ENCODE measurements around the gene METTL2A.

- no peak for TF ChIP-seq FOSL2 (IDR thresholded peaks at IDR 0.05)
- TF ChIP-seq FOSL2 (CRISPR knock-in tag; IDR thresholded peaks at IDR 0.05): no peak
- TF ChIP-seq CTCF (IDR thresholded peaks at IDR 0.05): no peak
- TF ChIP-seq NPAS2 (CRISPR knock-in tag; IDR thresholded peaks at IDR 0.05; ENCODE audit: borderline replicate concordance): no peak
- TF ChIP-seq ELK1 (IDR thresholded peaks at IDR 0.05; ENCODE audit: low read depth, low read length): no peak
- TF ChIP-seq RAD21 (conservative IDR thresholded peaks at IDR 0.05 in 1 of 2, IDR thresholded peaks at IDR 0.05 in 1 of 2): no peak
- TF ChIP-seq MYC (IDR thresholded peaks at IDR 0.05; ENCODE audit: borderline replicate concordance, low read length): no peak
- TF ChIP-seq POLR2A (IDR thresholded peaks at IDR 0.05; ENCODE audit: low read length): no peak
- TF ChIP-seq CEBPB (IDR thresholded peaks at IDR 0.05): no peak
- TF ChIP-seq REST (IDR thresholded peaks at IDR 0.05): no peak
- TF ChIP-seq KDM5A (IDR thresholded peaks at IDR 0.05): no peak
- no peak for TF ChIP-seq JUNB (IDR thresholded peaks at IDR 0.05)
- TF ChIP-seq CHD4 (IDR thresholded peaks at IDR 0.05; ENCODE audit: borderline replicate concordance): no peak
- TF ChIP-seq HEYL (CRISPR knock-in tag; IDR thresholded peaks at IDR 0.05): no peak
These were observed 20.4 kb downstream of the METTL2A start for GRCh38 chr17:62444063-62444462.
